HG03139 (cell line): ENCODE measurements around the gene PRR15.
"Not testable (repeated sequence)": the region's sequence is repeated elsewhere in the genome, so short reads cannot be mapped to it uniquely, and the experiment has no call there.

Source experiments
- ATAC-seq: cut with Tn5 transposase; IDR thresholded peaks from one replicate; pipeline ENCODE4 v1.9.1; 2021; ENCODE audit not compliant: unreplicated experiment

Gene PRR15, protein sequence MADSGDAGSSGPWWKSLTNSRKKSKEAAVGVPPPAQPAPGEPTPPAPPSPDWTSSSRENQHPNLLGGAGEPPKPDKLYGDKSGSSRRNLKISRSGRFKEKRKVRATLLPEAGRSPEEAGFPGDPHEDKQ

GRCh38 chr7:29563590-29564495 lies at the start of gene PRR15:
Gene PRR15, plus strand, starts transcription at chr7:29563835. Its CDS starts 2,495 bp downstream, at chr7:29566330.
- no peak for ATAC-seq

DNA sequence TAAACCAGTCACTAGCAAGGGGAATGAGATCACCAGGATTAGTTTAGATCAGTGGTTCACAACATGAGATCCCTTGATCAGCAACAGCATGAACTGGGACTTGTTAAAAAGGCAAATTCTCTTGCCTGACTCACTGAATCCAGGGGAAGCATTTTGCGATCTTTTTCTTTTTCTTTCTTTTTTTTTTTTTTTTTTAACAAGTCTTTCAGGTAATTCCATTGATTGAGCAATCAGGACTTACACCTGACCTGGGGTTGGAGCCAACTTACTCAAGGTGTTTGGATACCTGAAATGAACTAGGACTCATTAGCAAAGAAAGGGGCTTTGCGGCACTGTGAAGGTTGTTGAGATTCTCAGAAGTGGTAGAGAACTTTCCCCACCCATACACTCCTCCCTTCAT lies 47.1 kb upstream of the PRR15 start:
- no peak for ATAC-seq

GRCh38 chr7:29518616-29519015 lies 45.0 kb upstream of the PRR15 start:
- no peak for ATAC-seq

DNA sequence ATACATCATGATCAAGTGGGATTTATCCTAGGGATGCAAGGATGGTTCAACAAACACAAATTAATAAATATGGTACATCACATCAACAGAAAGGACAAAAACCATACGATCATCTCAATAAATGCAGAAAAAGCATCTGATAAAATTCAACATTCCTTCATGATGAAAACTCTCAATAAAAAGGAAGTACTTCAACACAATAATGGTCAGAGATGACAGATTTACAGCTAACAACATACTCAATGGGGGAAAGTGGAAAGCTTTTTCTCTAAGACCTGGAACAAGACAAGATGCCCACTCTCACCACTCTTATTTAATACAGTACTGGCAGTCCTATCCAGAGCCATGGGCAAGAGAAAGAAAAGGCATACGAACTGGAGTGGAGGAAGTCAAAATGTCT lies 39.9 kb upstream of the PRR15 start:
- no peak for ATAC-seq

- ATAC-seq, result no peak
These were observed 36.0 kb upstream of the PRR15 start for GRCh38 chr7:29527505-29528108.

DNA sequence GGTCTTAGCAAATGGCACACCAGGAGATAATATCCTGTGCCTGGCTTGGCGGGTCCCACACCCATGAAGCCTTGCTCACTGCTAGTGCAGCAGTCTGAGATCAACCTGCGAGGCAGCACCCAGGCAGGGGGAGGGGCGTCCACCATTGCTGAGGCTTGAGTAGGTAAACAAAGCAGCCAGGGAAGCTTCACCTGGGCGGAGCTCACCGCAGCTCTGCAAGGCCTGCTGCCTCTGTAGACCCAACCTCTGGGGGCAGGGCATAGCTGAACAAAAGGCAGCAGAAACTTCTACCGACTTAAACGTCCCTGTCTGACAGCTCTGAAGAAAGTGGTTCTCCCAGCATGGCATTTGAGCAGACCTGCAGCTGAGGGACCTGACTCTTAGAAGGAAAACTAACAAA lies 35.1 kb upstream of the PRR15 start:
- ATAC-seq, result not testable (repeated sequence)

DNA sequence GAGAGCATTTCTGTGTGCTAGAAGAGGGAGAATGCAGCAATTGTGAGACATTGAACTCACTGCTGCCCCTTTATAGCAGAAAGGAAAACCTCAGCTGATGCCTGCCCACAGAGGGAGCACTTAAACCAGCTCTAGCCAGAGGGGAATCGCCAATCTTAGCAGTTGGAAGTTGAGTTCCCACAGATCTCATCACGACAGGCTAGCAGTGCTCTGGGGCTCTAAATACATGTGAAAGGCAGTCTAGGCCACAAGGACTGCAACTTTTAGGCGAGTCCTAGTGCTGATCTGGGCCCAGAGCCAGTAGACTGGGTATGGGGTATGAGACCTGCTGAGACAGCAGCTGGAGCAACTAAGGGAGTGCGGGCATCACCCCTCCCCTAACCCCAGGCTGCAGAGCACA lies 25.2 kb upstream of the PRR15 start:
- ATAC-seq, result no peak

DNA sequence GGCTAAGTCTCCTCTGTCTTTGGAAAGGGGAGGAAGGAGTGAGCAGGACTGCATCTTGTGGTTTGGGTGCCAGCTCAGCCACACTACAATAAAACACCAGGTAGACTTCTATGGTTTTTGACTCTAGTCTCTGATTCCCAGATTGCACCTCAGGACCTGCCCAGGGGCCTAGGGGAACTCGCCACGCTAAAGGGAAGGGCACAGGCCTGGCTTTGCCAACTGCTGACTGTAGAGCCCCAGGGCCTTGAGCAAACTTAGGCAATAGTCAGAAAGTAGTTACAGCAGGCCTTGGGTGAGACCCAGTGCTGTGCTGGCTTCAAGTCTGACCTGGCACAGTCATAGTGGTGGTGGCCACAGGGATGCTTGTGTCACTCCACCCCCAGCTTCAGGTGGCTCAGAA lies 24.2 kb upstream of the PRR15 start:
- no peak for ATAC-seq

DNA sequence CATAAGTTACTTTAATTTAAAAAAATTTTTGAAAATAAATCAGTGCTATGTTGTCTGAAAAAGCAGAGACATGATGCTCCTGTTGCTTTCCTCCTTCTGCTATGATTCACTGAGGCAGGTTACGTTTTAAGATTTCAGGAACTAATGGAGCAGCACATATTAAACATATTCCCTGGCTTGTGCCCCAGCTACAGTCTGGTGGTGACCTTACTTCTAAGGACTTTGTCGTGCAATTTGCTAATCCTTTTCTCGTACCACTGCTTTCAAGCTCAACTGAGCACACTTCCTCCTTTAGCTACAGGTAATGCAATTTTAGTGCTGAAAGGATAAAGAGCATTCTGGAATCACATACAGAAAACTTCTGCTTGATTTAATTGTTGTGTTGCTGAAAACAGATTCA lies 16.2 kb upstream of the PRR15 start:
- no peak for ATAC-seq

DNA sequence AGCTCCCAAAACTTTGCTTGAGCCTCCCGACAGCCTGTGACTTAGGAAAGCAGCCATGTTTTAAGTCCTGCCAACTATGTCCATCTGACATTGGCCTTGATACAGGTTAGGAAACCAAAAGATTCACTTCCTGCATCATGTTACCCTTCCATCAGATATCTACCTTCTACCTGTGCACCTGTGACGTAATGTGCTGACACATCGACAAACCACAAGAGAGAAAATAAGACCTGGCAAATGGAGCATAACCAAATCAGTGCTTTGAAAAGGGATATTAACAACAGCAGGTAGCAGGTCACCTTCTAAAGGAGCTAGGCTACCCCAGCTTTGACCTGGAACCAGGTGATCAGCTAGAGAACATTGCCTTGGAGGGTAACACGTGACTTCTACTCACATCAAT lies 14.8 kb upstream of the PRR15 start:
- ATAC-seq, result no peak

DNA sequence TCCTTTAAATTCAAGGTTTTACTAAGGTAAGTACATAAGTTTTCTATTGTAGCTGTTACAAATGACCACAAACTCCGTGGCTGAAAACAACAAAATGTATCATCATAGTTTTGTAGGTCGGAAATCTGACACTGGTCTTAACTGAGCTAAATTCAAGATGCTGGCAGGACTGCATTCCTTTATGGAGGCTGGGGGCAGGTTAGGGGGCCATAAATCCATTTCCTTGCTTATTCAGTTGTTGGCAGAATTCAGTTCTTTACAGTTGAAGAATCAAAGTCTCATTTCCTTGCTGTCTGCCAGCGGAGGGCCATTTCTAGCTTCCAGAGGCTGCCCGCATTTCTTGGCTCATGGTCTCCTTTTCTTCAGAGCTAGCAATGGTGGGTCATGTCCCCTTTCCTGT lies 11.2 kb upstream of the PRR15 start:
- ATAC-seq, result no peak

GRCh38 chr7:29555061-29555460 lies 8.6 kb upstream of the PRR15 start:
- no peak for ATAC-seq

- no peak for ATAC-seq
These were observed 7.0 kb upstream of the PRR15 start for GRCh38 chr7:29556405-29557195.

DNA sequence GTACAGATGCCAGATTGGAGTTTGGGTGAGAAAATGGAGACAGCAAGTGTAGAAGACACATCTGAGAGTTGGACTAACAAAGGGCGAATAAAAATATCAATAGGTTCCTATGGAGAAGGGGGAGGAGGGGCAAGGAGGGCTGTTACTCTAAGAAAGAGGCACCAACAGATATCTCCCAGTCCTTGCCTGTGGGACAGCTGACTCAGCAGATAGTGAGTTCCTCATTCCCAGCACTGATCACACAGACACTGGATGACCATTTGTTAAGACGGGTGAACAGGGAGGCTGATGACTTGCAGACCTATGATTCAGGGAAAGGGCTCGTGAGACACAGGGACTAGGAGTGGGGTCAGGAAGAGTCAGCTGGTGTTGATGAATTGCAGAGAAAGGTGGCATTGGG lies 5.7 kb upstream of the PRR15 start:
- no peak for ATAC-seq

GRCh38 chr7:29561271-29561670 lies 2.4 kb upstream of the PRR15 start:
- no peak for ATAC-seq

- ATAC-seq, result no peak
These were observed 1.3 kb upstream of the PRR15 start for GRCh38 chr7:29562307-29562706.

DNA sequence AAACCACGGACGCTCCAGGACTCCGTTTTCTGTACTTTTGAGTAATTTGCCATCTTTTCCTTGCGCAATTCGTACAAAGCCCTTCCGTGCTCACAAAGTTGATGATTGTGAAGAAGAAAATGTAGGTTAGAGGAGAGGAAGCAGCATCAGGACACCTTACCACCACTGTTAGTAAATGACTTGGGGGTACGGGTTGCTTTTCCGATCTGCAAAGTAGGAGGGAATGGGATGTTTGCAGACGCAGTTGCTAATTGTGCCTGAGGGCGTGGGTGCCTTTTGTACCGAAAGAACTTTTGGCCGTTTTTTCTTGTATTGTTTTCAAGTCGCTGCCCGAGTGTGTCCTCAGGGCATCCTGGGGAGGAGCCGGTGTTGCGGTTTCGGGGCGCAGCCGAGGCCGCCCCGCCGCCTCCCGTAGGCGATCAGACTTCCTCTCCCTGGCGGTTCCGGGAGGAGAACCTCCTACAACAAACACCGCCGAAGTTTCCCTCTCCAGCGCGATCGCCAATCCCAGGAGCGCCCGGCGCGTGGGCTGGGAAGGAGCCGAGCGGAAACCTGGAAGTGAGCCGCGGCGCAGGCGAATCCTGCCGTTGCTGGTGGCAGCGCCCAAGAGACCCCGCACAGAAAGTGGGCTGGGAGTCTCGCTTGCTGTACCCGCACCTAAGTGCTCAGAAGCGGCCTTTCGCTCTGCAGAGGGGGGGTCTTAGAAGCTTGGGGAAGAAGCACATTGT lies 1.0 kb downstream of the PRR15 start:
- ATAC-seq, result no peak

DNA sequence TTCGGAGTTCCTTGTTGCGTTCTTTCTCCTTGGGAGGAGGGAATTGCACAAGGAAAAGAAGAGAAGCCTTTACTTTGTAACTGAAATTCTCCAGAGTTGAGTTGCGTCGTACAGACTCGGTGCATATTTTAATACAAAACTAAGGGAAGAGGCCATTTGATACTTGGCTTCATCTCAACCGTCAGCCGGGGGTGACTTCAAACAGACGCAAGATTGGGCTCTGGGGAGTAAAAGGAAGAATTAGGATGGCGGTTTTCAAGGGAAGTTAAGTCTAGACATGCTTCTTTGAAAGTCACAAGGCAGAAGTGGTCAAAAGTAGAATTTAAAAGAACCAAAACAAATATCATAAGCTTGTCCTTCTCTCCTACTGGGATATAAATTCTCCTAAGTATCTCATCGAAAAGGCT lies 1.6 kb downstream of the PRR15 start:
- no peak for ATAC-seq

DNA sequence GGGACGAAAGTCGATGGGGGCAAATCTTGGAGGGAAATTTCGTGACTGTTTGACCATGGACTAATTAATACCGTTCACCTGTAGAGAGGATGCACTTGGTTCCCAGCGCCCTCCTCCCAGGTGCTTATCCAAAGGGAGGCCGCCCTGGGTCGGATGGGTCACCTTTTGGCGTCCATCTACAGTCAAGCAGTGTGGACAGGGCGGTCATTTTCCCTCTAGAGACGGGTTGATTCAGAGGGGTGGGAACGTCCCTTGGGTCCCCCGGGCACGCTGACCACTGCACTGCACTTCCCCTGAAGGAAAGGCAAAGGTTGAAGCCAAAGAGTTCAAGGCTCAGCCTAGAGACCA lies 2.0 kb downstream of the PRR15 start:
- no peak for ATAC-seq

DNA sequence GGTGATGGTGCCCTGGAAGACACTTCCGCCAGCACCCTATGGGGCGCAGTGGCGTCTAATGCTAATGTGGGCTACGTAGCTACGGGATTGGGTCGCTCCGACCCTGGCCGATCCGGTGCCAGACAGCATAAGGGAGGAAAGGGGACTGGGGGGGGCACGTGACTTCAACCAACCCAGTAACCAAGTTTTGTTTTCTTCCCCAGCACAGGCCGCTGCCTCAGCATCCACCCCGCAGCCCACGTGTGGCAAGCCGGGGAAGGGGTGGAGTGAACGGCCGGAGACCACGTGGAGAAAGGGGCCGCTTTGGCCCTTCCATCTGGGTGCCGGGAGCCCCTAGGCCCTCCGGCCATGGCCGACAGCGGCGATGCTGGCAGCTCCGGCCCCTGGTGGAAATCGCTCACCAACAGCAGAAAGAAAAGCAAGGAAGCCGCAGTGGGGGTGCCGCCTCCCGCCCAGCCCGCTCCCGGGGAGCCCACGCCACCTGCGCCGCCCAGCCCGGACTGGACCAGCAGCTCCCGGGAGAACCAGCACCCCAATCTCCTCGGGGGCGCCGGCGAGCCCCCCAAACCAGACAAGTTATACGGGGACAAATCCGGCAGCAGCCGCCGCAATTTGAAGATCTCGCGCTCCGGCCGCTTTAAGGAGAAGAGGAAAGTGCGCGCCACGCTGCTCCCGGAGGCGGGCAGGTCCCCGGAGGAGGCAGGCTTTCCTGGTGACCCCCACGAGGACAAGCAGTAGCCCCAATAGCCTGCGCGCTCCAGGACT lies 2.5 kb downstream of the PRR15 start:
- no peak for ATAC-seq
